HL-60 (cell line): Measurements from ENCODE around the gene DIAPH2.

Experiments
- DNase-seq, 2 experiments: peaks; one replicate each; pipeline ENCODE4 v3.0.0-alpha.2; 2010 to 2020; ENCODE audit warnings: low read depth in 1 of 2, low spot score in 1 of 2
- H3K27ac ChIP-seq: fragments of 250-450 bp; sonication (Bioruptor Pico); replicated peaks from 2 replicates; pipeline ENCODE4 v1.5.1; 2020; ENCODE audit warnings: mild to moderate bottlenecking, moderate library complexity
- H3K27me3 ChIP-seq: fragments of 250-450 bp; sonication (Bioruptor Pico); 2 replicates; pipeline ENCODE4 v1.5.1; 2021; ENCODE audit warnings: mild to moderate bottlenecking, moderate library complexity; ENCODE audit not compliant: insufficient read depth, poor library complexity, severe bottlenecking
- H3K4me3 ChIP-seq: replicated peaks from 2 replicates; pipeline ENCODE4 v1.5.1; 2011; ENCODE audit warnings: mild to moderate bottlenecking, control low read depth, low read length; ENCODE audit not compliant: insufficient read depth
- GABPA ChIP-seq: IDR thresholded peaks from 2 replicates; pipeline ENCODE4 v1.6.1; 2012; ENCODE audit warnings: low read depth
- POLR2AphosphoS5 ChIP-seq: IDR thresholded peaks from 2 replicates; pipeline ENCODE4 v1.6.1; 2012; ENCODE audit warnings: low read depth
- SPI1 ChIP-seq: IDR thresholded peaks from 2 replicates; pipeline ENCODE4 v1.6.1; 2012; ENCODE audit warnings: low read depth, mild to moderate bottlenecking, borderline replicate concordance
- TF ChIP-seq, protein P1 (sequence below): IDR thresholded peaks from 2 replicates; pipeline ENCODE4 v1.6.1; 2012; ENCODE audit warnings: low read depth; ENCODE audit not compliant: insufficient replicate concordance
- TF ChIP-seq, protein P2 (sequence below): IDR thresholded peaks from one replicate; pipeline ENCODE4 v1.5.1; 2011; ENCODE audit warnings: low read length, control low read depth, inconsistent platforms; ENCODE audit not compliant: insufficient read depth

Gene DIAPH2

DNA sequence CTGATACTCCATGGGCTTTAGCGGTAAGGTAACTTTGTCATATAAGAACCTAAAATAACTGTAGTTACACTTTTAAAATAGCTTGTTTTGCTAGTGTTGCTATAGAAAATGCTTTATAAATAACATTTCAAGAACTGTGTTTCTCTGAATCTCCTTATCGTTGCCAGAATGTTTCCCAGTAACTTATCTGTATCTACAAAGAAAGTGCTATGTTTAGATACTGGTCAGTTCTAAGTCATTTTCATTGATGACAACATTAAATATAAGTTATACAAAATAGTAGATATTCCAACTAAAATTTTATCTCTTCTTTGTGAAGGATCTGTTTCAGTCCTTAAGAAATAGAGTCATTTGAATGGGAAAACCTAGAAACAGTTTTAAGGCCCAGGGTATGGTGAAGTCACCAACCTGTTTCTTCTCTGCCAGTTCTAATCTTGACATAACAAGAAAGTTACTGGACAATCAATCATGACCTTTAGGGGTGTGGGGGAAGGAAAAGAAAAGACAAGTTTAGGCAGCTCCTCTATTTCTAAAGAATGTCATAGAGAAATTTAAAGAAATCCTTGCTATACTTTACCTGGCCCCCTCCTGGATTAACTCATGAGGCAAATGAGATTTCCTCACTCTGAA is 625.0 kb downstream of the DIAPH2 start:
- Histone ChIP-seq H3K4me3 (no peak overlapping the region), H3K27me3 (no peaks in the 10 kb centered on the region), H3K27ac (no peak overlapping the region)
- TF ChIP-seq POLR2AphosphoS5 (no peak), GABPA (no peak), SPI1 (no peak)
- TF ChIP-seq, protein P1, sequence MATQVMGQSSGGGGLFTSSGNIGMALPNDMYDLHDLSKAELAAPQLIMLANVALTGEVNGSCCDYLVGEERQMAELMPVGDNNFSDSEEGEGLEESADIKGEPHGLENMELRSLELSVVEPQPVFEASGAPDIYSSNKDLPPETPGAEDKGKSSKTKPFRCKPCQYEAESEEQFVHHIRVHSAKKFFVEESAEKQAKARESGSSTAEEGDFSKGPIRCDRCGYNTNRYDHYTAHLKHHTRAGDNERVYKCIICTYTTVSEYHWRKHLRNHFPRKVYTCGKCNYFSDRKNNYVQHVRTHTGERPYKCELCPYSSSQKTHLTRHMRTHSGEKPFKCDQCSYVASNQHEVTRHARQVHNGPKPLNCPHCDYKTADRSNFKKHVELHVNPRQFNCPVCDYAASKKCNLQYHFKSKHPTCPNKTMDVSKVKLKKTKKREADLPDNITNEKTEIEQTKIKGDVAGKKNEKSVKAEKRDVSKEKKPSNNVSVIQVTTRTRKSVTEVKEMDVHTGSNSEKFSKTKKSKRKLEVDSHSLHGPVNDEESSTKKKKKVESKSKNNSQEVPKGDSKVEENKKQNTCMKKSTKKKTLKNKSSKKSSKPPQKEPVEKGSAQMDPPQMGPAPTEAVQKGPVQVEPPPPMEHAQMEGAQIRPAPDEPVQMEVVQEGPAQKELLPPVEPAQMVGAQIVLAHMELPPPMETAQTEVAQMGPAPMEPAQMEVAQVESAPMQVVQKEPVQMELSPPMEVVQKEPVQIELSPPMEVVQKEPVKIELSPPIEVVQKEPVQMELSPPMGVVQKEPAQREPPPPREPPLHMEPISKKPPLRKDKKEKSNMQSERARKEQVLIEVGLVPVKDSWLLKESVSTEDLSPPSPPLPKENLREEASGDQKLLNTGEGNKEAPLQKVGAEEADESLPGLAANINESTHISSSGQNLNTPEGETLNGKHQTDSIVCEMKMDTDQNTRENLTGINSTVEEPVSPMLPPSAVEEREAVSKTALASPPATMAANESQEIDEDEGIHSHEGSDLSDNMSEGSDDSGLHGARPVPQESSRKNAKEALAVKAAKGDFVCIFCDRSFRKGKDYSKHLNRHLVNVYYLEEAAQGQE, result no peak
- TF ChIP-seq, protein P2, sequence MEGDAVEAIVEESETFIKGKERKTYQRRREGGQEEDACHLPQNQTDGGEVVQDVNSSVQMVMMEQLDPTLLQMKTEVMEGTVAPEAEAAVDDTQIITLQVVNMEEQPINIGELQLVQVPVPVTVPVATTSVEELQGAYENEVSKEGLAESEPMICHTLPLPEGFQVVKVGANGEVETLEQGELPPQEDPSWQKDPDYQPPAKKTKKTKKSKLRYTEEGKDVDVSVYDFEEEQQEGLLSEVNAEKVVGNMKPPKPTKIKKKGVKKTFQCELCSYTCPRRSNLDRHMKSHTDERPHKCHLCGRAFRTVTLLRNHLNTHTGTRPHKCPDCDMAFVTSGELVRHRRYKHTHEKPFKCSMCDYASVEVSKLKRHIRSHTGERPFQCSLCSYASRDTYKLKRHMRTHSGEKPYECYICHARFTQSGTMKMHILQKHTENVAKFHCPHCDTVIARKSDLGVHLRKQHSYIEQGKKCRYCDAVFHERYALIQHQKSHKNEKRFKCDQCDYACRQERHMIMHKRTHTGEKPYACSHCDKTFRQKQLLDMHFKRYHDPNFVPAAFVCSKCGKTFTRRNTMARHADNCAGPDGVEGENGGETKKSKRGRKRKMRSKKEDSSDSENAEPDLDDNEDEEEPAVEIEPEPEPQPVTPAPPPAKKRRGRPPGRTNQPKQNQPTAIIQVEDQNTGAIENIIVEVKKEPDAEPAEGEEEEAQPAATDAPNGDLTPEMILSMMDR, result no peak
- no peak for DNase-seq

DNA sequence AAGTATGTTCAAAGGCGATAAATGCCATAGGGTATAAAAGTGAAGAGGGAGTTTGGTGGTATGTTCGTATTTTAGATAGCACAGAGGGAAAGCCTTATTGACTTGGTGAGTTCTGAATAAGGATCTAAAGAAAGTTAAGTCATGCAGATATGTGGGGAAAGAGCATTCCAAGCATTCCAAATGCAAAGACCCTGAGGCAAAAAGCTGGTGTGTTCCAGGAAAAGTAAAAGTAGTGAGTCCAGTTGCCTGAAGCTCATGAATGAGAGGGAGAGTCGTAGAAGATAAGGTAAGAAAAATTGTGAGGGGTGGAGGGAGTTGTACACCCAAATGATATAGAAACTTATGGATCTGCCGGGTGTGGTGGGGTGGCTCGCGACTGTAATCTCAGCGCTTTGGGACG is 625.7 kb downstream of the DIAPH2 start:
- H3K27ac ChIP-seq, result no peak overlapping the region
- H3K4me3 ChIP-seq, result no peak overlapping the region
- no peak for DNase-seq
- TF ChIP-seq SPI1 (no peak), POLR2AphosphoS5 (no peak), GABPA (no peak)
- TF ChIP-seq, protein P1, result no peak
- TF ChIP-seq, protein P2, result no peak
- H3K27me3 ChIP-seq, result no peaks in the 10 kb centered on the region

DNA sequence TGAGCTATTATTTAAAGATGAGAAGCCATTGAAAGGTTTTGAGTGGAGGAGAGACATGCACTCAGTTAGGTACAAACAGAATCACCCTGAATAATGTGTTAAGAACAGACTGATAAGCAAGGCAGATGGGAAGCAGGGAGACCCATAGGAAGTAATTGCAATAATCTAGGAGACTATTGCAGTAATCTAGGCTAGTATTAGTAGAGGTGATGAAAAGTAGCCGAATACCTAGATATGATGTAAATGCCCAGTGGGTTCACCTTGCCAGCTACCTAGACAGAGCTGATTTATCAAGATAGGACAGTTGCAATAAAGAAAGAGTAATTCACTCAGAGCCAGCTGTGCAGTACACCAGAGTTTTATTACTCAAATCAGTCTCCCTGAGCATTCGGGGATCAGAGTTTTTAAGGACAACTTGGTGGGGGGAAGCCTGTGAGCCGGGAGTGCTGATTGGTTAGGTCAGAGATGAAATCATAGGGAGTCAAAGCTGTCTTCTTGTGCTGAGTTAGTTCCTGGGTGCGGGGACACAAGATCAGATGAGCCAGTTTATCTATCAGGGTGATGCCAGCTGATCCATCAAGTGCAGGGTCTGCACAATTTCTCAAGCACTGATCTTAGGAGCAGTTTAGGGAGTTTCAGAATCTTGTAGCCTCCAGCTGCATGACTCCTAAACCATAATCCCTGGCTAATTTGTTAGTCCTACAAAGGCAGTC is 626.6 kb downstream of the DIAPH2 start:
- H3K27me3 ChIP-seq, result no peaks in the 10 kb centered on the region
- TF ChIP-seq, protein P1, result no peak
- TF ChIP-seq, protein P2, result no peak
- TF ChIP-seq SPI1 (no peak), GABPA (no peak)
- DNase-seq, result no peak
- H3K4me3 ChIP-seq, result no peak overlapping the region
- H3K27ac ChIP-seq, result no peak overlapping the region
